HepG2 (cell line): ENCODE results near the gene PDHX. TPM values are rescaled to one million over a fixed set of nuclear protein-coding genes. Genes with fewer than 3 reads are reported as not detected.

ENCODE experiments used
- ATAC-seq: fragments of 200-7000 bp; cut with Tn5 transposase; 3 replicates; pipeline ENCODE4 v1.9.1; 2020; ENCODE audit warnings: mild to moderate bottlenecking, moderate library complexity
- BruUV-seq: library from RNA; stranded (reverse); fragments of 400-500 nt; replicated peaks from 2 replicates; lab custom pipeline; 2021; lab: Mats Ljungman, UMichigan
- CTCF ChIA-PET: fragments of 300-600 bp; formaldehyde crosslinking; extraction: SDS; loops from one replicate; lab custom pipeline; 2021; ENCODE audit warnings: low total read pairs, inconsistent platforms, low intra/inter-chr PET ratio; lab: Yijun Ruan, JAX
- POLR2A ChIA-PET: fragments of 350-600 bp; sonication (Branson Sonifier 250); formaldehyde crosslinking; loops from one replicate; lab custom pipeline; 2020; ENCODE audit warnings: antibody characterized with exemption, inconsistent platforms; lab: Yijun Ruan, JAX
- DNase-seq: peaks from one replicate; pipeline ENCODE4 v3.0.0-alpha.2; 2015; ENCODE audit warnings: low spot score
- FAIRE-seq: peaks from 3 replicates; lab custom pipeline; 2011; peaks lifted over from hg19 to GRCh38; lab: Jason Lieb, UNC
- H2AFZ ChIP-seq: one replicate; pipeline ENCODE4 v1.6.1; 2011; ENCODE audit warnings: low read length, inconsistent platforms
- H3K27ac ChIP-seq: fragments of 300-600 bp; 3 replicates; pipeline ENCODE4 v1.8.0; 2011; ENCODE audit warnings: mixed run types, mild to moderate bottlenecking, mixed read lengths, low read length, inconsistent platforms; ENCODE audit not compliant: insufficient read depth; ENCODE audit errors: extremely low read length
- H3K27me3 ChIP-seq, 2 experiments: fragments of 200-600 bp in 1 of 2; 2 replicates in 1 of 2; 3 replicates in 1 of 2; pipeline versions ENCODE4 v1.6.0 to v1.8.0; 2011; ENCODE audit warnings: low read length in 2 of 2, mild to moderate bottlenecking in 2 of 2, moderate library complexity in 2 of 2, inconsistent platforms in 1 of 2; ENCODE audit not compliant: insufficient read depth in 2 of 2, control insufficient read depth in 1 of 2
- H3K36me3 ChIP-seq, 2 experiments: fragments of 200-600 bp in 1 of 2; replicated peaks in 1 of 2; 2 replicates in 1 of 2; 3 replicates in 1 of 2; pipeline versions ENCODE4 v1.5.1 to v1.8.0; 2011; ENCODE audit warnings: low read length in 2 of 2, inconsistent platforms in 1 of 2; ENCODE audit not compliant: insufficient read depth in 2 of 2, control insufficient read depth in 1 of 2
- H3K4me1 ChIP-seq: 2 replicates; pipeline ENCODE4 v1.5.1; 2012; ENCODE audit warnings: low read length, inconsistent platforms; ENCODE audit not compliant: insufficient read depth
- H3K4me2 ChIP-seq: 2 replicates; pipeline ENCODE4 v1.6.0; 2011; ENCODE audit warnings: low read depth, low read length, inconsistent platforms
- H3K4me3 ChIP-seq, 3 experiments: fragments of 200-600 bp in 1 of 3; sonication (generic), shearing (Covaris generic) in 1 of 3; replicated peaks in 1 of 3; 2 replicates each; pipeline ENCODE4 v1.5.1; 2011 to 2016; ENCODE audit warnings: low read length in 3 of 3, inconsistent platforms in 2 of 3, low read depth in 2 of 3, mild to moderate bottlenecking in 2 of 3, control low read depth in 1 of 3, mixed read lengths in 1 of 3; ENCODE audit not compliant: insufficient read depth in 1 of 3
- H3K79me2 ChIP-seq: one replicate; pipeline ENCODE4 v1.6.1; 2011; ENCODE audit warnings: low read length, inconsistent platforms; ENCODE audit not compliant: insufficient read depth
- H3K9ac ChIP-seq: 2 replicates; pipeline ENCODE4 v1.6.0; 2011; ENCODE audit warnings: mild to moderate bottlenecking, low read depth, low read length, inconsistent platforms; ENCODE audit not compliant: insufficient read depth
- H3K9me3 ChIP-seq: 2 replicates; pipeline ENCODE4 v1.5.1; 2012; ENCODE audit warnings: mild to moderate bottlenecking, low read length
- H4K20me1 ChIP-seq: 2 replicates; pipeline ENCODE4 v1.6.0; 2011; ENCODE audit warnings: inconsistent platforms, mild to moderate bottlenecking, low read length, moderate library complexity; ENCODE audit not compliant: insufficient read depth
- FOXA1 ChIP-seq, 2 experiments: fragments of 450-650 bp in 1 of 2; sonication (generic) in 1 of 2; formaldehyde crosslinking in 1 of 2; IDR thresholded peaks; 2 replicates each; pipeline versions ENCODE4 v1.4.0 to v1.6.1; 2016 to 2020; ENCODE audit warnings: missing genetic modification reagents in 1 of 2
- GATAD2A ChIP-seq: IDR thresholded peaks from 2 replicates; pipeline ENCODE4 v1.6.1; 2016
- GPN1 ChIP-seq: sonication (generic); formaldehyde crosslinking; IDR thresholded peaks from 2 replicates; pipeline ENCODE4 v1.5.1; 2020; ENCODE audit warnings: missing genetic modification reagents, borderline replicate concordance
- MYC ChIP-seq: sonication (generic); formaldehyde crosslinking; IDR thresholded peaks from 2 replicates; pipeline ENCODE4 v1.9.0; 2021; ENCODE audit warnings: missing genetic modification reagents, borderline replicate concordance
- RNF2 ChIP-seq: fragments of 450-650 bp; conservative IDR thresholded peaks from 2 replicates; pipeline ENCODE4 v1.6.1; 2016; ENCODE audit warnings: low read depth
- ZNF547 ChIP-seq: sonication (generic); formaldehyde crosslinking; IDR thresholded peaks from 2 replicates; pipeline ENCODE4 v1.5.1; 2020; ENCODE audit warnings: mild to moderate bottlenecking, missing genetic modification reagents
- WGBS: methylation state at CpG from one replicate; pipeline ENCODE4 v1.1.6; 2017; ENCODE audit warnings: low lambda C conversion rate; 5-methylcytosine and 5-hydroxymethylcytosine counted together
- in situ Hi-C: cut with HindIII; loops from 2 replicates; pipeline ENCODE4 v1.10.0; 2017; ENCODE audit warnings: low pct_unique_long_range_greater_than_20kb; ENCODE audit not compliant: extremely low pct_ligation_motif_present
- intact Hi-C: fragments of 100-400 bp; cut with micrococcal nuclease; formaldehyde crosslinking; loops from one replicate; pipeline ENCODE4 v1.10.0; 2022; ENCODE audit not compliant: unreplicated experiment
- polyA plus RNA-seq, 8 experiments: library from polyadenylated mRNA; depleted of rRNA in 3 of 8; stranded (reverse) in 7 of 8; unstranded in 1 of 8; fragments of >200 nt; fragmentation: Illumina TruSeq in 4 of 8; extraction: Trizol in 4 of 8; gene quantifications; 2 replicates each; pipeline versions ENCODE4 v1.2.1 to v1.2.3, GENCODE V29; 2011 to 2016; ENCODE audit warnings: low read depth in 4 of 8, missing spikeins in 1 of 8, mixed read lengths in 1 of 8; ENCODE audit not compliant: insufficient read depth in 1 of 8
- total RNA-seq, 5 experiments: library from RNA; depleted of rRNA; stranded (reverse); fragments of >200 nt; fragmentation: Illumina TruSeq; extraction: Trizol; gene quantifications; 2 replicates each; pipeline ENCODE4 v1.2.3, GENCODE V29; 2016; ENCODE audit warnings: low read depth in 1 of 5

The PDHX gene
- total and polyA plus RNA-seq, 2 of the 13 experiments (the other 11 are each of a cell fraction or from before 2014, with no cell fraction given), result 41.0 to 73.8 TPM

DNA sequence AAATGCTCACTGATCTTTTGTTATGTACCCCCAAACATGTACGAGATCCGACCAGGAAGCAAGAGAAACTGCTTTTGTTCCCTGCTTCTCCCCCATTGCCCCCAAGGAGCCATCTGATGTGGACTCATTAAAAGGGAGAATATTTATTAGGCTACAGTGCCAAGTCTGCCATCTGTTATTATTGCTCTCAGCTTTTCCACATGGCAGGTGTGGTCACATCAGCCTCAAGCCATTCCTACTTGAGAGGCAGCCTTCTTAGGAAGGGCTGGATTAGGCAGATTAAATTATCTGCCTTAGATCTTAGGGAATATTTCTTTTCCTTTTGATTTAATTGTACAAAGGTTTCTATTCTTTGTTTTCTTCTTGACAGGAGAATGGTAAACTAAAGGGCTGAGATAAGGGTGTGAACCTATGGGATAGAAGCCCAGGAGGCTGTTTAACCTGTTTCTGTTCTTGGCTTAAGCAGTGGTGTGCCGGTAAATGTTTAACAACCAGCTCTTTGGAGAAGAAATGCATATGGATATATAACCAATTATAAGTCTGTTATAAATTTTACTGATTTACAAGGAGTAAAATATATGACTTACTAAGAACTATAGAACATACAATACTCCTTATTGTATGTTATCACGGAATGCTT lies 88.8 kb downstream of the PDHX start:
- intact Hi-C loops (no loop called here), in situ Hi-C loops (no loop called here)
- H3K4me1 ChIP-seq, result peaks cover 16% of the 10 kb centered on the region
- POLR2A ChIA-PET, result no interaction called here
- H3K4me2 ChIP-seq, result no peak overlapping the region
- H3K4me3 ChIP-seq, result no peak overlapping the region
- no peaks in the 10 kb centered on the region for H4K20me1 ChIP-seq
- H3K79me2 ChIP-seq, result no peaks in the 10 kb centered on the region
- H3K27me3 ChIP-seq, result no peaks in the 10 kb centered on the region
- DNase-seq (no peak), FAIRE-seq (no peak)
- H3K27ac ChIP-seq, result no peak overlapping the region
- no peak overlapping the region for H2AFZ ChIP-seq
- TF ChIP-seq MYC (CRISPR knock-in tag), result no peak
- TF ChIP-seq FOXA1 (IDR thresholded peaks at IDR 0.05), result no peak
- no peak for TF ChIP-seq FOXA1 (CRISPR knock-in tag; IDR thresholded peaks at IDR 0.05)
- TF ChIP-seq ZNF547 (CRISPR knock-in tag), result no peak
- no peak for TF ChIP-seq RNF2
- no peak for TF ChIP-seq GATAD2A (CRISPR knock-in tag)
- TF ChIP-seq, all 625 proteins: peak for 0
- Histone ChIP-seq H3K9ac (no peak overlapping the region), H3K9me3 (no peaks in the 10 kb centered on the region), H3K36me3 (no peaks in the 10 kb centered on the region)
- ATAC-seq, result no peak
- CTCF ChIA-PET, result no interaction called here
- 92% methylated on average over 4 of the region's 4 CpGs for WGBS
- no TSS peak for BruUV-seq

DNA sequence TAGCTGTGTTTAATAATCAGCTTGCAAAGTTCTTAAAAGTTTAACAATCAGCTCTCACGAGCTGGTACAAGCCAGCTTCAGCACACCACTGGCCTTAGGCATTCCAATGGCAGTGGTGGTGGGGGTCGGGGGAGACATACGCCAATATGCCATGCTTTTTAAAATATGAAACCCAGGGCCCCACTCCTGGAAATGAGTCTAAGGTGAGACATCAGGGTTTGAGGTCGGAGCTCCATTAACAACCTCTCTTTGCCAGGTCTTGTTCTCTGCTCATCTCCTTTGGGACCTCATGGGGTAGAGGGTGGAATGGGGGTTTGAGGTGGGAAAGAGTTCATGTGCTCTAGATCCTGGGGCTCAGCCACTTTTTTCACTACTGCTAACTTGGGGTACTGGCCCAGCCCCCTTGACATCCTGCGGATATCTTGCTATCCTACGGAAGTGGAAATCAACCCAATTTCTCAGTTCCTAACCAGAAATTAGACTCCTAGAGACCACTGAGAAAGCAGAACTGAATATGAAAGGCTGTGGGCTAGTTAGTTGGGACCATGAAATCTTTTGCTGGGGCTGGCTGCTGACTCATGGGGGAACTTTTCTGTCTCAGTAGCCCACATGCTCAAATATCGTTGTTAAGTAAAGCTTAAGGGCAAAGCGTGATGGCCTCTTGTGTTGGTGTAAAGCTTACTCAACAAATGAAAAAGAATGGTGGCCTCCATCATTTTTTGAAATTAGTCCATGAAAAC lies 90.1 kb downstream of the PDHX start:
- 88% methylated on average over 8 of the region's 8 CpGs for WGBS
- H3K4me3 ChIP-seq, result no peak overlapping the region
- H3K4me1 ChIP-seq, result peaks cover 18% of the 10 kb centered on the region
- no peak for TF ChIP-seq GPN1 (CRISPR knock-in tag)
- no peaks in the 10 kb centered on the region for H3K9me3 ChIP-seq
- H4K20me1 ChIP-seq, result no peaks in the 10 kb centered on the region
- ATAC-seq (no peak), FAIRE-seq (no peak), DNase-seq (no peak)
- intact Hi-C loops (no loop called here), in situ Hi-C loops (no loop called here)
- CTCF ChIA-PET, result no interaction called here
- BruUV-seq, result no TSS peak
- H3K9ac ChIP-seq, result no peak overlapping the region
- H3K79me2 ChIP-seq, result no peaks in the 10 kb centered on the region
- POLR2A ChIA-PET, result no interaction called here
- no peak overlapping the region for H2AFZ ChIP-seq
- H3K27ac ChIP-seq, result no peak overlapping the region
- H3K36me3 ChIP-seq, result no peaks in the 10 kb centered on the region
- no peaks in the 10 kb centered on the region for H3K27me3 ChIP-seq
- H3K4me2 ChIP-seq, result no peak overlapping the region
